Measurements from ENCODE around the gene UBE2M. TPM values are rescaled to one million over a fixed set of nuclear protein-coding genes. Genes with fewer than 3 reads are reported as not detected.
"Not testable (repeated sequence)": the region's sequence is repeated elsewhere in the genome, so short reads cannot be mapped to it uniquely, and the experiment has no call there.

The UBE2M gene
- polyA plus RNA-seq (2011; rRNA removed) (66.6 and 76.3 TPM in 2 replicates), polyA minus RNA-seq (2011; rRNA and poly(A)+ RNA removed) (53.8 and 64.6 TPM in 2 replicates)

DNA sequence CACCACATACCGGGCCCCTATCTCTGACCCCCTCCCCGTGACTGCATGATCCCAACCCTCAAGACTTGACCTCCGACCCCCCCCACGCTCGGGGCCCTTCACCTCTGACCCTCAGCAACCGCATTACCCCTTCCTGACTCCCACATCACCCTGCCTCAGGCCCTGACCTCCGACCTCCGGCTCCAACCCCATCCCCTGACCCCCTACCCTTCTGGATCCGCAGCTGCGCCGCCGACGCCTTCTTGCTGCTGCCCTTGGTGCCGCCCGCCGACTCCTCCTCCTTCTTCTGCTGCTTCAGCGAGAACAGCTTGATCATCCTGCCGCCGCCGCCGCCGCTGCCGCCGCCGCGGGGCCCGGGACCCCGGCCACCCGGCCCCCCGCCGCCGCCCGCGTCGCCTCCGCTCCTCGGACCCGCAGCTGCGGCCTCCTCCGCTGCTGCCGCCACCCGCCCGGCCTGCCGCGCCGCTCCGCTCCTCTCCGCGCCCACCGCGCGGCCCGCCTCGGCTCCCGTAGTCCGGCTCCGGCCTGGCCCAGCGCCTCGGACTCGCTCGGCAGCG, at the start of gene UBE2M:
TSS of gene UBE2M (minus strand) at position 546 of the 557 bp plus-strand sequence. CDS start at position 316, 230 bp downstream.
- Histone ChIP-seq H3K27me3 (ENCODE audit: control insufficient read depth, insufficient read depth, low read length) (no peaks in the 10 kb centered on the region), H3K4me3 (ENCODE audit: low read depth, low read length) (peak within 1 kb of the TSS; percentile 84), H3K36me3 (ENCODE audit: control insufficient read depth, insufficient read depth, low read length) (peaks cover 10% of the 10 kb centered on the region)
- POLR2A ChIA-PET, result no interaction called here
- CTCF ChIA-PET, result interaction anchor here (1.4 to 2.1 kb wide), 2 partner anchors 38 to 40 kb away, joined by 4 to 8 read pairs; partner anchors contain the start of gene ZBTB45
- DNase-seq (ENCODE audit: low read depth), result no peak
- no peak for TF ChIP-seq CTCF (IDR thresholded peaks at IDR 0.05; ENCODE audit: insufficient read depth, low read depth, low read length)

DNA sequence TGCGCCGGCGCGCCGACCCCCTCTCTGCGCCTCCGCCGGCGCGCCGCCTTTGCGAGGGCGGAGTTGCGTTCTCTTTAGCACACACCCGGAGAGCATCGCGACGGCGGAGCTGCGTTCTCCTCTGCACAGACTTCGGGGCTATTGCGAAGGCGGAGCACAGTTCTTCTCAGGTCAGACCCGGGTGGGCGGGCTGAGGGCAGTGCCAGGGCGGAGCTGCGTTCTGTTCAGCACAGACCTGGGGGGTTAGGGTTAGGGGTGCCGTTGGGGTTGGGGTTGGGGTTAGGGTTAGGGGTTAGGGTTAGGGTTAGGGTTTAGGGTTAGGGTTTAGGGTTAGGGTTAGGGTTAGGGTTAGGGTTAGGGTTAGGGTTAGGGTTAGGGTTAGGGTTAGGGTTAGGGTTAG, 48.8 kb upstream of the UBE2M start:
- H3K4me3 ChIP-seq (ENCODE audit: low read depth, low read length); POLR2A ChIA-PET; CTCF ChIA-PET; H3K36me3 ChIP-seq (ENCODE audit: control insufficient read depth, insufficient read depth, low read length); H3K27me3 ChIP-seq (ENCODE audit: control insufficient read depth, insufficient read depth, low read length); DNase-seq (ENCODE audit: low read depth): not testable (repeated sequence)

DNA sequence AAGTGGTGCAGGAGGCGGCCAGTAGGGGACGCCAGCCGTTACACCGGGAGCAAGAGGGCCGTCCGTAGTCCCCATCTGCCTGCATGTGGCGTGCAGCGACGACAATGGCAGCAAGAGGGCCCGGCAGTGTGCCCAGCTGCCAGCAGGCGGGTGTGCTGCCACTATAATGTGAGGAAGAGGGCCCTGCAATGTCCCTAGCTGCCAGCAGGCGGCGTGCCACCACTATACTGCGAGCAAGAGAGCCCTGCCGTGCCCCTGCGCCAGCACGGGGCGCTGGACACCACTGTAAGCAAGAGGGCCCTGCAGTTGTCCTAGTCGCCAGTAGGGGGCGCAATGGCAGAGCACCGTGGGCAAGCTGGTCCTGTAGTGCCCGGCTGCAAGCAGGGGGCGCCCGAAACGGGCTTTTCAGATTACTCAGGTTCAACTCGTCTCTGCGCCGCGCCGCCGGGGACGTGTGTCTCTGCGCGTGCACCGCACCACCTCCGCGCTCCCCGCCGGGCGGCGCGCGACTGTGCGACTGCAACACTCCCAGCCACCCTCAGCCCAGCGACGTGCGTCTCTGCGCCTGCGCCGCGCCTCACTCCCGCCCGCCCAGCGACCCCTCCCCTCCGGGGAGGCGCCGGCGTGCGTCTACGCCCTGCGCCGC, 48.0 kb upstream of the UBE2M start:
- H3K36me3 ChIP-seq (ENCODE audit: control insufficient read depth, insufficient read depth, low read length); H3K4me3 ChIP-seq (ENCODE audit: low read depth, low read length); H3K27me3 ChIP-seq (ENCODE audit: control insufficient read depth, insufficient read depth, low read length); DNase-seq (ENCODE audit: low read depth); CTCF ChIA-PET; POLR2A ChIA-PET: not testable (repeated sequence)
- TF ChIP-seq CTCF (IDR thresholded peaks at IDR 0.05; ENCODE audit: insufficient read depth, low read depth, low read length), result 0 out of 2 replicates have a peak, but pooled peaks have one; percentile 8

- no peak for DNase-seq (ENCODE audit: low read depth)
- TF ChIP-seq CTCF (IDR thresholded peaks at IDR 0.05; ENCODE audit: insufficient read depth, low read depth, low read length), result no peak
- Histone ChIP-seq H3K4me3 (ENCODE audit: low read depth, low read length) (no peak overlapping the region), H3K36me3 (ENCODE audit: control insufficient read depth, insufficient read depth, low read length) (peaks cover 10% of the 10 kb centered on the region), H3K27me3 (ENCODE audit: control insufficient read depth, insufficient read depth, low read length) (no peaks in the 10 kb centered on the region)
- ChIA-PET CTCF (interaction anchor here (1.3 kb wide), 1 partner anchor 66 kb away, joined by 7 read pairs; the partner anchor contains the start of gene ZBTB45), POLR2A (no interaction called here)
Measured at GRCh38 chr19:58586133-58586765, 27.8 kb upstream of the UBE2M start.

GRCh38 chr19:58585442-58586132, 27.2 kb upstream of the UBE2M start:
- TF ChIP-seq CTCF (IDR thresholded peaks at IDR 0.05; ENCODE audit: insufficient read depth, low read depth, low read length), result no peak
- H3K27me3 ChIP-seq (ENCODE audit: control insufficient read depth, insufficient read depth, low read length), result no peaks in the 10 kb centered on the region
- no peak for DNase-seq (ENCODE audit: low read depth)
- ChIA-PET CTCF (interaction anchor here (1.3 kb wide), 1 partner anchor 66 kb away, joined by 7 read pairs; the partner anchor contains the start of gene ZBTB45), POLR2A (no interaction called here)
- H3K4me3 ChIP-seq (ENCODE audit: low read depth, low read length), result no peak overlapping the region
- peaks cover 10% of the 10 kb centered on the region for H3K36me3 ChIP-seq (ENCODE audit: control insufficient read depth, insufficient read depth, low read length)

Data from BJ (cell line).